PC-3 (cell line): ENCODE measurements around the gene UBALD2. TPM values are rescaled to one million over a fixed set of nuclear protein-coding genes. Genes with fewer than 3 reads are reported as not detected.
A peak's percentile ranks its signal among the peaks of the same experiment; 100 is the strongest.

Experiments used
- ATAC-seq: fragments of 200-7000 bp; cut with Tn5 transposase; 2 replicates; pipeline ENCODE4 v1.9.1; 2020; ENCODE audit warnings: mild to moderate bottlenecking, moderate library complexity
- BruUV-seq: library from RNA; stranded (reverse); fragments of 400-500 nt; replicated peaks from 2 replicates; lab custom pipeline; 2021; lab: Mats Ljungman, UMichigan
- CTCF ChIA-PET: fragments of 300-600 bp; sonication (Branson Sonifier 250); formaldehyde crosslinking; loops from one replicate; lab custom pipeline; 2022; ENCODE audit warnings: antibody characterized with exemption; lab: Charles Lee
- POLR2A ChIA-PET: fragments of 300-600 bp; sonication (Branson Sonifier 250); formaldehyde crosslinking; loops from one replicate; lab custom pipeline; 2022; ENCODE audit warnings: antibody characterized with exemption; ENCODE audit not compliant: unreplicated experiment; lab: Charles Lee
- DNase-seq: peaks from one replicate; pipeline ENCODE4 v3.0.0-alpha.2; 2015
- H2AFZ ChIP-seq: fragments of 300-600 bp; sonication (generic); 2 replicates; pipeline ENCODE4 v1.6.0; 2016; ENCODE audit warnings: antibody characterized with exemption, low read length
- H3F3A ChIP-seq: fragments of 300-600 bp; sonication (generic); one replicate; pipeline ENCODE4 v1.6.0; 2017; ENCODE audit warnings: antibody characterized with exemption, low read length, control low read depth, mild to moderate bottlenecking; ENCODE audit not compliant: unreplicated experiment
- H3K27ac ChIP-seq: fragments of 300-600 bp; sonication (generic); 2 replicates; pipeline ENCODE4 v1.5.1; 2016; ENCODE audit warnings: mild to moderate bottlenecking, low read length
- H3K27me3 ChIP-seq: fragments of 300-600 bp; sonication (generic); 2 replicates; pipeline ENCODE4 v1.6.1; 2016; ENCODE audit warnings: low read length, mixed read lengths
- H3K36me3 ChIP-seq: fragments of 300-600 bp; sonication (generic); 2 replicates; pipeline ENCODE4 v1.6.1; 2016; ENCODE audit warnings: low read depth, mixed run types, low read length, mixed read lengths
- H3K4me1 ChIP-seq: fragments of 300-600 bp; sonication (generic); 2 replicates; pipeline ENCODE4 v1.5.1; 2016; ENCODE audit warnings: low read length; ENCODE audit not compliant: insufficient read depth
- H3K4me2 ChIP-seq: fragments of 300-600 bp; sonication (generic); 2 replicates; pipeline ENCODE4 v1.6.0; 2016; ENCODE audit warnings: low read length
- H3K4me3 ChIP-seq: fragments of 300-600 bp; sonication (generic); 2 replicates; pipeline ENCODE4 v1.5.1; 2016; ENCODE audit warnings: mild to moderate bottlenecking, low read length, mixed read lengths
- H3K79me2 ChIP-seq: fragments of 300-600 bp; sonication (generic); 2 replicates; pipeline ENCODE4 v1.6.1; 2017; ENCODE audit warnings: low read length, mixed read lengths
- H3K9ac ChIP-seq: fragments of 300-600 bp; sonication (generic); 2 replicates; pipeline ENCODE4 v1.6.0; 2016; ENCODE audit warnings: mild to moderate bottlenecking, low read length
- H3K9me2 ChIP-seq: fragments of 300-600 bp; sonication (generic); replicated peaks from 2 replicates; pipeline ENCODE4 v1.6.1; 2016; ENCODE audit warnings: mixed run types, low read length, mixed read lengths
- H3K9me3 ChIP-seq: fragments of 300-600 bp; sonication (generic); 2 replicates; pipeline ENCODE4 v1.6.1; 2016; ENCODE audit warnings: low read length, mixed read lengths
- H4K20me1 ChIP-seq: fragments of 300-600 bp; sonication (generic); 2 replicates; pipeline ENCODE4 v1.6.1; 2016; ENCODE audit warnings: low read length, mixed read lengths
- EZH2 ChIP-seq: fragments of 300-600 bp; sonication (generic); IDR thresholded peaks from one replicate; pipeline ENCODE4 v1.6.1; 2017; ENCODE audit warnings: antibody characterized with exemption, mild to moderate bottlenecking, low read length; ENCODE audit not compliant: unreplicated experiment
- EZH2phosphoT487 ChIP-seq: fragments of 300-600 bp; sonication (generic); IDR thresholded peaks from 2 replicates; pipeline ENCODE4 v1.6.1; 2018; ENCODE audit warnings: mild to moderate bottlenecking, antibody characterized with exemption, low read length, borderline replicate concordance
- intact Hi-C: fragments of 100-400 bp; cut with micrococcal nuclease; formaldehyde crosslinking; loops from 2 replicates; pipeline ENCODE4 v1.9.0; 2023
- total RNA-seq: library from RNA; depleted of rRNA; stranded (reverse); fragments of >200 nt; gene quantifications from 2 replicates; pipeline ENCODE4 v1.2.3, GENCODE V29; 2014
- TF ChIP-seq, protein P1 (sequence below): fragments of 300-600 bp; sonication (generic); conservative IDR thresholded peaks from 2 replicates; pipeline ENCODE4 v1.5.1; 2017; ENCODE audit warnings: antibody characterized with exemption, low read depth, mild to moderate bottlenecking, low read length

The UBALD2 gene
- total RNA-seq, 1 experiment from 2014 or later: 59.5 TPM

DNA sequence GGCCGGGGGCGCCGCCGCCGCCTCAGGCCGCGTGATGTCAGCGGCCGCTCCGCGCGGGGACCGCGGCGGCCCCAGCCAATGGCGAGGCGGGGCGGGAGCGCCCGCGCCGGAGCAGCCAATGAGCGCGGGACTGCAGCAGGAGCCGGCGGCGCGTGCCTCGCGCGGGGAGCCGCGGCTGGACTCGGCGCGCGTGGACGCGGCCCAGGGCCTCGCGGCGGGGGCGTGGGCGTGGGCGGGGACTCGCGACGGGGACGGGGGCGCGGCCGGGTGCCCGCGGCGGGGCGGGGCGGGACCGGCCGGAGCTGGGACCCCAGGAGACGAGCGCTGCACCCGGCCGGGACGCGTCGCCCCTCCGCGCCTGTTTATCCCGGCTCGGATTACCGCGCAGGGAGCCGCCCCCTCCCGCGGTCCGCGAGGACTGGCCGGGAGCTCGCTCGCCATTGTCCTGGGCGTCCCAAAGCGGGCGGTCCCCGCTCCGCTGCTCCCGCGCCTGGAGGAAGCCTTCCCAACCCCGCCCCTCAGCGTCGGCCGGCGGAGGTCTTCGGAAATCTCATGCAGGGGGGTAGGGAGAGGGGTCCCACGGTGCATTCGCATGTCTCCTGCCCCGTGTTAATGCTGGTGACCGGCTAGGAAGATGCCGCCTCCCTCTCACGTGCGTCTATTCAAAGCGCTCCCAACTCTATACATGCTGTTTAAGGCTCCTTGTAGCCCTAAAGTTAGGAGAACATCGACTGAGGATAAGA is 24.5 kb upstream of the UBALD2 start, which contains the start of gene RNF157:
TSS of gene RNF157 (minus strand) at position 33 of the 743 bp plus-strand sequence. CDS start 253 bp downstream, outside the sequence.
- Histone ChIP-seq H3K4me2 (peak within 1 kb of the TSS; percentile 88), H3K9me2 (no peaks in the 10 kb centered on the region), H3K9ac (peak within 1 kb of the TSS; percentile 66), H4K20me1 (no peaks in the 10 kb centered on the region), H3F3A (no peaks in the 10 kb centered on the region), H3K4me1 (peaks cover 16% of the 10 kb centered on the region; the same call in 1 of the 2 replicates), H3K79me2 (no peaks in the 10 kb centered on the region), H3K4me3 (peak within 1 kb of the TSS; percentile 75), H3K36me3 (no peaks in the 10 kb centered on the region), H2AFZ (peak within 1 kb of the TSS; percentile 86), H3K27ac (no peak within 1 kb of the TSS), H3K9me3 (no peaks in the 10 kb centered on the region), H3K27me3 (no peaks in the 10 kb centered on the region)
- intact Hi-C loops: loop anchor here (1.0 kb wide), 1 partner anchor 12 kb away; no protein-coding TSS in a partner anchor
- POLR2A ChIA-PET: interaction anchor here (0.5 to 0.7 kb wide), 2 partner anchors 249 to 257 kb away, joined by 5 to 12 read pairs; no protein-coding TSS in a partner anchor
- DNase-seq (peak; percentile 71), ATAC-seq (peak; percentile 90)
- TF ChIP-seq, protein P1, sequence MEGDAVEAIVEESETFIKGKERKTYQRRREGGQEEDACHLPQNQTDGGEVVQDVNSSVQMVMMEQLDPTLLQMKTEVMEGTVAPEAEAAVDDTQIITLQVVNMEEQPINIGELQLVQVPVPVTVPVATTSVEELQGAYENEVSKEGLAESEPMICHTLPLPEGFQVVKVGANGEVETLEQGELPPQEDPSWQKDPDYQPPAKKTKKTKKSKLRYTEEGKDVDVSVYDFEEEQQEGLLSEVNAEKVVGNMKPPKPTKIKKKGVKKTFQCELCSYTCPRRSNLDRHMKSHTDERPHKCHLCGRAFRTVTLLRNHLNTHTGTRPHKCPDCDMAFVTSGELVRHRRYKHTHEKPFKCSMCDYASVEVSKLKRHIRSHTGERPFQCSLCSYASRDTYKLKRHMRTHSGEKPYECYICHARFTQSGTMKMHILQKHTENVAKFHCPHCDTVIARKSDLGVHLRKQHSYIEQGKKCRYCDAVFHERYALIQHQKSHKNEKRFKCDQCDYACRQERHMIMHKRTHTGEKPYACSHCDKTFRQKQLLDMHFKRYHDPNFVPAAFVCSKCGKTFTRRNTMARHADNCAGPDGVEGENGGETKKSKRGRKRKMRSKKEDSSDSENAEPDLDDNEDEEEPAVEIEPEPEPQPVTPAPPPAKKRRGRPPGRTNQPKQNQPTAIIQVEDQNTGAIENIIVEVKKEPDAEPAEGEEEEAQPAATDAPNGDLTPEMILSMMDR: no peak
- TF ChIP-seq EZH2phosphoT487 (no peak), EZH2 (no peak)
- no TSS peak for BruUV-seq
- CTCF ChIA-PET: interaction anchor here (0.6 to 1.0 kb wide), 2 partner anchors 39 to 173 kb away, joined by 4 to 6 read pairs; no protein-coding TSS in a partner anchor

DNA sequence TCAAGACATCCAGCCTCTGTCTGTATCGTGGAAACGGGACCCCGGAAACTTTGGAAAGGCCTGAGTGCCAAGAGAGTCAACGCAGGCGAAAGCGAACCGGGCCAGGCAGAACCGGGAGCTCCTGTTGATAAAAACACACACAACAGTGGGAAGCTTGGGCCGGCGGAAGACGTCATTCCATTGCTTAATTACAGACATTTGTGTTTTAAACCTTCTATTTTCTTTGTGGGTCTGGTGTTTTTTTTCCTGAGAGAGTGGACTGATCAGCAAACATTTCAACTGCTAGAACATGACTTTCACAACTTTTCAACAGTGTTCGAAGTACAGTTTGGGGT is 24.0 kb upstream of the UBALD2 start:
- Histone ChIP-seq H3K9ac (peak overlapping the region; percentile 66), H3K4me1 (peaks cover 17% of the 10 kb centered on the region), H3K9me3 (no peaks in the 10 kb centered on the region), H3K4me3 (peak overlapping the region; percentile 75), H3K4me2 (peak overlapping the region; percentile 88), H3K79me2 (no peaks in the 10 kb centered on the region), H3F3A (no peaks in the 10 kb centered on the region), H4K20me1 (no peaks in the 10 kb centered on the region), H3K9me2 (no peaks in the 10 kb centered on the region), H3K27ac (no peak overlapping the region), H3K27me3 (no peaks in the 10 kb centered on the region), H2AFZ (peak overlapping the region; percentile 86), H3K36me3 (no peaks in the 10 kb centered on the region)
- DNase-seq (no peak), ATAC-seq (no peak)
- intact Hi-C loops: no loop called here
- ChIA-PET POLR2A (interaction anchor here (0.5 to 0.7 kb wide), 2 partner anchors 250 to 257 kb away, joined by 5 to 12 read pairs; no protein-coding TSS in a partner anchor), CTCF (interaction anchor here (1.0 kb wide), 1 partner anchor 39 kb away, joined by 4 read pairs; no protein-coding TSS in a partner anchor)
- TF ChIP-seq, protein P1: no peak
- TF ChIP-seq EZH2 (no peak), EZH2phosphoT487 (no peak)
- TSS peak; percentile 92 for BruUV-seq
